NCI-H2171 (cell line): ENCODE results near the gene THAP7.
"Not testable (repeated sequence)": the region's sequence is repeated elsewhere in the genome, so short reads cannot be mapped to it uniquely, and the experiment has no call there.

ENCODE experiments used
- DNase-seq: peaks from one replicate; lab custom pipeline; 2025; lab: John Stamatoyannopoulos, UW

The THAP7 gene

GRCh38 chr22:21001601-21002325 lies at the start of gene THAP7:
Gene THAP7 (minus strand): TSS chr22:21002118. CDS start chr22:21001911, 207 bp downstream.
- peak; percentile 96 for DNase-seq

- peak; percentile 65 for DNase-seq
These were observed 49.4 kb upstream of the THAP7 start for GRCh38 chr22:21051145-21051830.

DNA sequence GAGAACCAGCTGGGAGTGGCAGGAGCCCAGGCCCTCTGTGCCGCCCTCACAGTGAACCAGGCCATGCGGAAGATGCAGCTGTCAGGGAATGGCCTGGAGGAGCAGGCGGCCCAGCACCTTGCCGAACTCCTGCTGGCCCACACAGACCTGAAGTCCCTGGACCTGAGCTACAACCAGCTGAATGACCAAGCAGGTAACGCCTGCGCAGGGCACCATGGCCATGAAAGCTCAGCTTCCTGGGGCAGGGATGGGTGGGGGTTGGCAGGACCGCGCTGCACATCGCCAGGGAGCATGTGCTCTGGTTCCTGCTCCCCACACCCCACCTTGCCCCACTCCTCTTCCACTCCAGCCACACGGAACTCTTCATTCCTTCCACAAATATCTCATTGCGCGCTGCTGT lies 47.0 kb upstream of the THAP7 start:
- DNase-seq, result not testable (repeated sequence)

- DNase-seq, result not testable (repeated sequence)
These were observed 46.5 kb upstream of the THAP7 start for GRCh38 chr22:21048448-21048847.

DNA sequence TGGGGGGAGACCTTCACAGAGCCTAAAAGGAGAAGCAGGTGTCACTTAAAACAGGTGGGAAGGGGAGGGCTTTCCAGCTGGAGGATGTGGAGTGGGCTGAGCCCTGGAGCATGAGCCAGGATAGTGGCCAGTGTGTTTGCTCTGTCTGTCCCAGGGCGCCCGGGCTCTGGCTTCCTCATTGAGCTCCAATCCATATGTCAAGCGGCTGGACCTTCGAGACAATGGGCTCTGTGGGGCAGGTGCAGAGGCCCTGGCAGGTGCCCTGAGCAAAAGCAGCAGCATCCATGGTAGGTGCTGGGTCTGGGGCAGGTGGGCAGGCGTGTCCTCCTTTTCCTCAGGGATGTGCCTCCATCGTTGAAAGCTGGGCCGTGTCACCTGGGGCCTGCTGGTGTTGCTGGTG lies 45.8 kb upstream of the THAP7 start:
- peak; percentile 50 for DNase-seq

DNA sequence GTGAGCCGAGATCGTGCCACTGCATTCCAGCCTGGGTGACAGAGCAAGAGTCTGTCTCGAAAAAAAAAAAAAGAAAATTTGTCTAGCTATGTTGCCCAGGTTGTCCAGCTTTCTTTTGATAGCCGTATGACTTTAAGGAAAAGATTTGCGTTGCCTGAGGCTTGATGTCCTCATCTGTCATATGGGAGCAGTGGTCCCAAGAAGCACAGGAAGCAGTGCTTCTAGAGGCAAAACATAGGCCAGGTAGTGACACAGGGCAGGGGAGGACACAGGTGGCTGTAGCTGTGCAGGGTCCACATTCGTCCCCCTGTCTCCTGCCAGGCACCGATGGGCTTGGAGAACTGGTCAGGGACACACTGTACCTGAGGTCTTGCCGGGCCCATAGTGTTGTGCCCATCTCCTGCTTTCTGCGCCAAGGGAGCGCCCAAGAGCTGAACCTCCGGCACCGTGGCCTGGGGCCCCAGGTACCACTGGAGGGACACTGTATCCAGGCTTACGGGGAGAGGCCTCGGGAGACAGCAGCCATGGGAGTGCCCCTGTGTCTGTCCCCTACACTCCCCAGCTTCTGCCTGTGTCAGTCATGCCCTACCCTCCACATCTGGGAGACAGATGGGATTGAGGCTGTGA lies 45.2 kb upstream of the THAP7 start:
- DNase-seq, result no peak

DNA sequence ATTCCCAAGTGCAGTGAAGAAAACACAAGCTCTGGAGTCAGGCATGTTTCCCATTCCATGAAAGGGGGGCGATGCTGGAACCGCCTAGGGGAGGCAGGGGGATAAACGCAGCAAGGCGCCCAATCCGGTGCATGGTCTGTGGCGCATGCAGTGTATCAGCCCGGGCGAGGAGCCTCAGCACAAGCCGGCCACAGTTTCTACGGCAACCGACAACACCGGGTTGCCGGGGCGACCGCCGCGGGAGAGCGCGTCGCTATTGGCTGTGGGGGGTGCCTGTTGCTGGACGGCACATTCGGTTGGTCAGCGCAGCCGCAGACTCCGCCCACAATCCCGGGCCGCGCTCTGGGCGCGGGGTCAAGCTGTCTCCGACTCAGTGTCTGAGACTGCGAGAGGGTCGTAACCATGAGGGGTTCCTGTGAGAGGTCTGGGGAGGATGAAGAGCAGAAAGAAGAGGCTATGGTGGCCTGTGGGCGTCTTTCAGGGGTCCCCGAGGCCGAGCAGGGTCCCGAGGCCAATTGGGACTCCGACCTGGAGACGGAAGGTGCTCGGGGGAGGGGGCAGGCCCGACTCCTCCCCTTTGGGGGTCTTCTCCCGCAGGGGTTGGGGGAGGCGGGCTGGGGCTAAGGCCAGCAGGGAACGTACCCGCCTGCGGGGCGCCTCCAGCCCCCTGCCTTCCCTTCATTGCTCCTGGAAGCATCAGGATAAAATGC lies 43.8 kb upstream of the THAP7 start, which contains the start of gene LRRC74B:
LRRC74B (plus strand) TSS at position 362 of the 710 bp plus-strand sequence; CDS start at position 403, 41 bp downstream.
- DNase-seq, result peak; percentile 86

GRCh38 chr22:21044931-21045584 lies 43.1 kb upstream of the THAP7 start:
- DNase-seq, result peak; percentile 20

- no peak for DNase-seq
These were observed 42.1 kb upstream of the THAP7 start for GRCh38 chr22:21043860-21044535.

GRCh38 chr22:21042978-21043859 lies 41.3 kb upstream of the THAP7 start:
- no peak for DNase-seq

- DNase-seq, result no peak
These were observed 40.0 kb upstream of the THAP7 start for GRCh38 chr22:21041937-21042336.

DNA sequence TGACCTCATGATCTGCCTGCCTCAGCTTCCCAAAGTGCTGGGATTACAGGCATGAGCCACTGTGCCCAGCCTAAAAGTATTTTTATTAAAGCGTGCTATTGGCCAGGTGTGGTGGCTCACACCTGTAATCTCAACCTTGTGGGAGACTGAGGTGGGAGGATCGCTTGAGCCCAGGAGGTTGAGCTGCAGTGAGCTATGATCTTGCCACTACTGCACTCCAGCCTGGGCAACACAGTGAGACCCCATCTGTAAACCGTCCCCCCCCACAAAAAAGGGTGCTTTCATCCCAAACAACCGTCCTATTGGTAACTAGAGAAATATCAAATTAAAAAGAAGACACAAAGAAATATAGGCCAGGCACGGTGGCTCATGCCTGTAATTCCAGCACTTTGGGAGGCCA lies 37.2 kb upstream of the THAP7 start:
- not testable (repeated sequence) for DNase-seq

DNA sequence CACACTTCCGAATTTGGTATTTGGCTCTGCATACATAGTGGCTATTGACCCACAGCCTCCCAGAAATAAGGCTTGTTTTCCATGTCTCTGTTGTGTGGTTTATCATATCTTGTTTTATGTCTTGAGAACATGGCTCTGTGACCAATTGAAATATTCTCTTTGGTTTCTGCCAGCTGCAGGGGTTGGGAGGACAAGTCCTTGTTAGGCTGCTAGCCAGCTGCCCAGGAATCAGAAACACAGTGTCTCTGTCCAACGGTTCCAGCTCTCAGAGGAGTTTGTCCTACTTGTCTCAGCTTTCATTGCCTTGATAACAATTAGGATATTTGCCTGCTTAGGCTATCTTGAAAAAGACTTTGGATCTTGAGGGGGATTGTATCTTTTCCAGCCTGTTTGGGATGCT lies 36.5 kb upstream of the THAP7 start:
- no peak for DNase-seq

GRCh38 chr22:21034989-21035388 lies 33.1 kb upstream of the THAP7 start:
- DNase-seq, result no peak

DNA sequence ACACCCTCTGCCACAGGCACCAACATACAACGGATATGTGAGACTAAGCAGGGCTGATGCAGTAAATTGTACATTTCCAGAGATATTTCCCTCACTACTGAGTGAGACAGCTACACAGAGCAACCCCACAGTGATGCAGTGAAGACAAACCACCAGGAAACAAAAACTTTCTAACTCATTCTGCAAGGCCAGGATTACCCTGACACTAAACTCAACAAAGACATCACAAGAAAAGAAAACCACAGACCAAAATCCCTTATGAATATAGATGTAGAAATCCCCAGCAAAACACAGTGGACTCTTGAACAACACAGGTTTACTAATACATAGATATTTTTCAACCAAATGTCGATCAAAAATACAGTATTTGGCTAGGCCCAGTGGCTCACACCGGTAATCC lies 32.0 kb upstream of the THAP7 start:
- DNase-seq, result no peak

- DNase-seq, result no peak
These were observed 31.2 kb upstream of the THAP7 start for GRCh38 chr22:21032868-21033688.

- DNase-seq, result no peak
These were observed 30.3 kb upstream of the THAP7 start, which contains the start of gene SLC7A4 for GRCh38 chr22:21032037-21032867. Gene SLC7A4 (minus strand): TSS chr22:21032561. CDS start chr22:21031812, 749 bp downstream.

GRCh38 chr22:21031545-21032036 lies 29.7 kb upstream of the THAP7 start:
- no peak for DNase-seq
